NB4 (cell line): ENCODE measurements around the gene HSPA12A.

Source experiments
- POLR2A ChIP-seq: IDR thresholded peaks from 2 replicates; pipeline ENCODE4 v1.6.1; 2011; ENCODE audit warnings: mild to moderate bottlenecking; ENCODE audit not compliant: insufficient read length; ENCODE audit errors: extremely low read depth
- TF ChIP-seq, protein P1 (sequence below): IDR thresholded peaks from one replicate; pipeline ENCODE4 v1.5.1; 2012; ENCODE audit warnings: low read depth, low read length
- TF ChIP-seq, protein P2 (sequence below): IDR thresholded peaks from 2 replicates; pipeline ENCODE4 v1.6.1; 2011; ENCODE audit warnings: low read depth, low read length

- TF ChIP-seq, protein P1, sequence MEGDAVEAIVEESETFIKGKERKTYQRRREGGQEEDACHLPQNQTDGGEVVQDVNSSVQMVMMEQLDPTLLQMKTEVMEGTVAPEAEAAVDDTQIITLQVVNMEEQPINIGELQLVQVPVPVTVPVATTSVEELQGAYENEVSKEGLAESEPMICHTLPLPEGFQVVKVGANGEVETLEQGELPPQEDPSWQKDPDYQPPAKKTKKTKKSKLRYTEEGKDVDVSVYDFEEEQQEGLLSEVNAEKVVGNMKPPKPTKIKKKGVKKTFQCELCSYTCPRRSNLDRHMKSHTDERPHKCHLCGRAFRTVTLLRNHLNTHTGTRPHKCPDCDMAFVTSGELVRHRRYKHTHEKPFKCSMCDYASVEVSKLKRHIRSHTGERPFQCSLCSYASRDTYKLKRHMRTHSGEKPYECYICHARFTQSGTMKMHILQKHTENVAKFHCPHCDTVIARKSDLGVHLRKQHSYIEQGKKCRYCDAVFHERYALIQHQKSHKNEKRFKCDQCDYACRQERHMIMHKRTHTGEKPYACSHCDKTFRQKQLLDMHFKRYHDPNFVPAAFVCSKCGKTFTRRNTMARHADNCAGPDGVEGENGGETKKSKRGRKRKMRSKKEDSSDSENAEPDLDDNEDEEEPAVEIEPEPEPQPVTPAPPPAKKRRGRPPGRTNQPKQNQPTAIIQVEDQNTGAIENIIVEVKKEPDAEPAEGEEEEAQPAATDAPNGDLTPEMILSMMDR = no peak
- TF ChIP-seq, protein P2, sequence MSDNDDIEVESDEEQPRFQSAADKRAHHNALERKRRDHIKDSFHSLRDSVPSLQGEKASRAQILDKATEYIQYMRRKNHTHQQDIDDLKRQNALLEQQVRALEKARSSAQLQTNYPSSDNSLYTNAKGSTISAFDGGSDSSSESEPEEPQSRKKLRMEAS = no peak
- TF ChIP-seq POLR2A = no peak
These were observed 48.0 kb downstream of the HSPA12A start for GRCh38 chr10:116694243-116694926.
